Stomach smooth muscle (tissue), 2 donors: ENCODE measurements around the gene TMOD2.

Experiments
- H3K27ac ChIP-seq: one replicate; pipeline ENCODE4 v1.7.0; 2013; ENCODE audit warnings: mild to moderate bottlenecking, low read length, inconsistent platforms
- H3K27me3 ChIP-seq, 2 donors: one replicate each; pipeline ENCODE4 v1.7.0; 2013; ENCODE audit warnings: low read length in 2 of 2; ENCODE audit not compliant: insufficient read depth in 2 of 2, control insufficient read depth in 1 of 2
- H3K36me3 ChIP-seq, 2 donors: one replicate each; pipeline ENCODE4 v1.7.0; 2013; ENCODE audit warnings: low read length in 2 of 2; ENCODE audit not compliant: control insufficient read depth in 2 of 2, insufficient read depth in 2 of 2
- H3K4me1 ChIP-seq: one replicate; pipeline ENCODE4 v1.7.0; 2013; ENCODE audit warnings: low read length; ENCODE audit not compliant: control insufficient read depth, insufficient read depth
- H3K4me3 ChIP-seq, 2 donors: one replicate each; pipeline ENCODE4 v1.7.0; 2013; ENCODE audit warnings: low read length in 2 of 2
- H3K9ac ChIP-seq, 2 donors: one replicate each; pipeline ENCODE4 v1.7.0; 2013; ENCODE audit warnings: low read length in 2 of 2, mild to moderate bottlenecking in 1 of 2
- H3K9me3 ChIP-seq, 2 donors: one replicate each; pipeline ENCODE4 v1.7.0; 2013; ENCODE audit warnings: low read length in 2 of 2; ENCODE audit not compliant: control insufficient read depth in 2 of 2
- donor health status: healthy.
- donor health status: Pancreatic carcinoma.

The TMOD2 gene

DNA sequence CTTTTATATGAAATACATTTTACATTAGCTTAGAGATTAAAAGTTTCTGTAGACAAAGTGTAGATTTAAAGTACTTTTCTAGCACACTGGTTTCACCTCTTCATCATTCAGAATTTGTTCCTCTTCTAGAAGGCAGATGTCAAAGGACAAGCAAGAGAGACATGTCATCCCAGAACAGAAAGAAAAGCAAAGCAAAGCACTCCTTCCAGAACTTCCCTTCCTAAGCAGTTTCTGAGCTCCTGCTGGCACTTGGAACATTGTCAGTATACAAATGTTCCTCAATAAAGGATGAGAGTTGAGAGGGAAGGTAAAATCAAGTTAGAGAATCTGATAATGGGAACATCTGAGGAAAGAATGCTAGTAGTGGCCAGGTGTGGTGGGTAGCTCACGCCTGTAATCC lies 104.2 kb downstream of the TMOD2 start:
- no peak overlapping the region for H3K4me3 ChIP-seq
- H3K27ac ChIP-seq = no peak overlapping the region
- no peaks in the 10 kb centered on the region for H3K9me3 ChIP-seq
- no peaks in the 10 kb centered on the region for H3K27me3 ChIP-seq
- no peaks in the 10 kb centered on the region for H3K36me3 ChIP-seq
- peaks cover 4% of the 10 kb centered on the region for H3K4me1 ChIP-seq
- H3K9ac ChIP-seq = no peak overlapping the region

DNA sequence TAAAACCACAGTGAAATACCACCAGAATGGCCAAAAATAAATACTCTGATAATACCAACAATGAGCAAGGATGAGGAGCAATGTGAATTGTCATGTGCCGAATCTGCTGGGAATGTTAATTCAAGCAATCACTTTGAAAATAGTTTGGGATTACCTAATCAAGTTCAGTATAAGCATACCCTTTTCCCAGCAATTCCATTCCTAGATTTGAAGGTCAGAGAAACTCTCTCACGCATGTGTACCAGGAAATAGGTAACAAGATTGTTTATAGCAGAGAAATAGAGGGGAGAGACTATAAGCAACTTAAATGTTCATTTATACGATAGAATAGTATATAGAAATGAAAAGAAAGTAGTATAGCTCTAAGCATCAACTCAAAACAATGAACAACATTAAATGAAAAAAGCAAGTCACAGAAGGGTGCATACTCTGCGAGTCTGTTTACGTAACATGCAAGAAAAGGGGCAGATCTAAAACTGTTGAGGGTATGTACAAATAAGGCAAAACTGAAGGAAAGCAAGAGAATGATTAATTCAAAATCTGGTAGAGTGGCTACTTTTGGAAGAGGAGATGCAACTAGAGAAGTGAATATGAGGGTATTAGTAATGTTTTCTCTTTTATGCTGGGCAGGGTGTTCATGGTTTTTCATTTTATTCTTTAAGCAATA lies 105.5 kb downstream of the TMOD2 start:
- Histone ChIP-seq H3K4me3 (no peak overlapping the region), H3K9ac (no peak overlapping the region), H3K9me3 (no peaks in the 10 kb centered on the region), H3K36me3 (no peaks in the 10 kb centered on the region), H3K4me1 (peaks cover 4% of the 10 kb centered on the region), H3K27me3 (no peaks in the 10 kb centered on the region), H3K27ac (no peak overlapping the region)

DNA sequence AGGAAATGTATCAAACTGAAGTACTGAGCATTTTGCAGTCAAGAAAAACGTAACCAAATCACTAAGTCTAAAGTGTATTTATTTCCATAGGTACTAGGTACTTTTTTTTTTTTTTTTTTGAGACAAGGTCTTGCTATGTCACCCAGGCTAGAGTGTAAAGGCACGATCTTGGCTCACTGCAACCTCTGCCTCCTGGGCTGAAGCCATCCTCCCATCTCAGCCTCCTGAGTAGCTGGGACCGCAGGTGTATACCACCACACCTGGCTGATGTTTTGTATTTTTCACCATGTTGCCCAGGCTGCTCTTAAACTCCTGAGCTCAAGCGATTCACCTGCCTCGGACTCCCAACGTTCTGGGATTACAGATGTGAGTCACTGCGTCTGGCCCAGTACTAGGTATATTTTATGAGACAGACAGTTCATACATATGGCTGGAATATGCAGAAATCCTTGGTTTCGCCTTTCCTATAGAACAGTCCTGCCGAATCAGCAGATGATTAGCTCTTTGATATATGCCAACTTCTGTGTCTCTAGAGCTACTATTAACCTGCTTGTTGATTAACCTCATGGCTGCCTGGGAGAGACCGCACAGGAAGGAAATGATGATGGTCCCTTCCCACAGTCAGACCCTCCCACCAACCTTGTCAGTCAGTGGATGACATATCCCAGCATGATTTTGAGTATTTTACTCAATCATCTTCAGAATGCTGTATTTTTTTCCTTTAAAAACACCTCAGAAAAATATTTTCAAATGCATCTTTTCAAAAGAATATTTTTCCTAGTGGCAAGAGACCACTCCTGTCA lies 110.4 kb downstream of the TMOD2 start:
- Histone ChIP-seq H3K9me3 (no peaks in the 10 kb centered on the region), H3K27me3 (no peaks in the 10 kb centered on the region), H3K4me3 (no peak overlapping the region), H3K27ac (no peak overlapping the region), H3K4me1 (no peaks in the 10 kb centered on the region), H3K36me3 (peaks cover 5 to 7% of the 10 kb centered on the region in 2 donors), H3K9ac (no peak overlapping the region)

DNA sequence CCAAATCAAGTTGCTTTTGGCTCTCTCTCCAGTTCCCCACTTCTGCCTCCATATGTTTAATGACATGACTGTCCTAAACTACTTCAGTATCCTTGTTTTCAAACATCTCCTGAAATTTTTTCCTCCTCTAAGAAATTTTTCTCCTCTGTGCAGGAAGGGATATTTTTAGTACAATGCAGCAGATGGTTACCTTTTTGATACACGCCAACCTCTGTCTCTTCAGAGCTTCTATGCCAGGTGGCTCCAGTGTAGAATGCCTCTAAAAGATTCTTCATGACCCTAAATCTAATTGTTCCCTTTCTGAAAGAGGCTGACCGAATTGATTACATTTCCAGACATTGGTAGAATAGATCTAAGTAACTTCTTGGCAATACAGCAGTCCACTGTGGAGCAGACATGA lies 111.7 kb downstream of the TMOD2 start:
- Histone ChIP-seq H3K4me1 (no peaks in the 10 kb centered on the region), H3K27ac (no peak overlapping the region), H3K9ac (no peak overlapping the region)

DNA sequence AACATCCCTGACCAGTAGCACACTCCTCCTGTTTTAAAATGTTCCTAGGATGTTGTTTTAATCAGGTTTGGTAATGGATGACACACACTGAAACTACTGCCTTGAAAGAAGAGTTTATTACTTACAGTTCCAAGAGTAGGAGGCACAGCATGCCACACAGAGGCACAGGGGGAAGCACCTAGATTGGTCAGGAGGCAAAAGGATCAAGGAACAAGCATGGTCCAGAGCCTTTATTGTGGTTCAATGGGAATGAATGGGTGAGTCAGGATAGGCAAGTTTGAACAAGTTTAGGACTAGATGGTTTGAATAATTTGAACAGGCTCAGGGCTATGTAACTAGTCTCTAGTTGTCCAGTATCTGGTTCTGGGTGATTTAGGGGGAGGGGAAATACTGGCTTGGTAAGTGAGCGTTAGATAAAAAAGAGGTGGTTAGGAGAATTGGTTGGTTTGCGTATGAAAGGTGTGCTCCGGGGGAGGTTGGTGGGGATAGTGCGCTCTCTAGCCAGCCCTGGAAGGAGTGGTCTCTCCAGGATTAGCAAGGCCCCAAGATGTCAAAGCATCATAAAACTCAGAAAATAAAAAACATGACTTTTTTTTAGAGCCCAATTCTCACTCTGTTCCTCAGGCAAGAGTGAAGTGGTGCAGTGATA lies 113.1 kb downstream of the TMOD2 start:
- no peaks in the 10 kb centered on the region for H3K4me1 ChIP-seq
- no peaks in the 10 kb centered on the region for H3K9me3 ChIP-seq
- H3K27me3 ChIP-seq = no peaks in the 10 kb centered on the region
- H3K36me3 ChIP-seq = peaks cover 6 to 15% of the 10 kb centered on the region in 2 donors
- no peak overlapping the region for H3K27ac ChIP-seq
- H3K9ac ChIP-seq = no peak overlapping the region
- H3K4me3 ChIP-seq = no peak overlapping the region

More for the DNA sequence above, 111.7 kb downstream of the TMOD2 start:
- Histone ChIP-seq H3K27me3 (no peaks in the 10 kb centered on the region), H3K4me3 (no peak overlapping the region), H3K9me3 (no peaks in the 10 kb centered on the region), H3K36me3 (peaks cover 5 to 13% of the 10 kb centered on the region in 2 donors)

DNA sequence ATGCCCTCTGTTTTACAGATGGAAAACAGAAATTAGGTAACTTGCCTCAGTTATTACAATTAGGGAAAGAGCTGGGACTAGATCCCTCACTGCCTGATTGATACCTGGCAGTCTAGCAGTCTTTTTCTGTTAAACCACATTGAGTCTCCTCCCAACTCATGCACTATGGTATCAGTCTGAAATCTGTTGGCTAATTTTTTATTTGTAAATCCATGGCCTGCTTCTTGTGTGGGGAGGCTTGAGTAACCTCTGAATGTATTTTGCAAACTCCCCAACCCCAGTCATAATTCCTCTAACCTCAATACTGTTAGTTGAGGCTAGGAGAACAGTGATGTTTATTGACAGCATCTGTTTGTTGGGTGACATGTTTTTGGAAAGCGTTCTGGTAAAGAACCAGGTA lies 113.9 kb downstream of the TMOD2 start:
- H3K9ac ChIP-seq = no peak overlapping the region
- peaks cover 10 to 16% of the 10 kb centered on the region in 2 donors for H3K36me3 ChIP-seq
- H3K27ac ChIP-seq = no peak overlapping the region
- no peaks in the 10 kb centered on the region for H3K4me1 ChIP-seq
- no peaks in the 10 kb centered on the region for H3K9me3 ChIP-seq
- H3K4me3 ChIP-seq = no peak overlapping the region
- H3K27me3 ChIP-seq = no peaks in the 10 kb centered on the region
